ENCODE measurements around the gene FGF11. TPM values are rescaled to one million over a fixed set of nuclear protein-coding genes. Genes with fewer than 3 reads are reported as not detected.

Gene FGF11
- total RNA-seq, 1 donor from 2014 or later, result 1.5 TPM

DNA sequence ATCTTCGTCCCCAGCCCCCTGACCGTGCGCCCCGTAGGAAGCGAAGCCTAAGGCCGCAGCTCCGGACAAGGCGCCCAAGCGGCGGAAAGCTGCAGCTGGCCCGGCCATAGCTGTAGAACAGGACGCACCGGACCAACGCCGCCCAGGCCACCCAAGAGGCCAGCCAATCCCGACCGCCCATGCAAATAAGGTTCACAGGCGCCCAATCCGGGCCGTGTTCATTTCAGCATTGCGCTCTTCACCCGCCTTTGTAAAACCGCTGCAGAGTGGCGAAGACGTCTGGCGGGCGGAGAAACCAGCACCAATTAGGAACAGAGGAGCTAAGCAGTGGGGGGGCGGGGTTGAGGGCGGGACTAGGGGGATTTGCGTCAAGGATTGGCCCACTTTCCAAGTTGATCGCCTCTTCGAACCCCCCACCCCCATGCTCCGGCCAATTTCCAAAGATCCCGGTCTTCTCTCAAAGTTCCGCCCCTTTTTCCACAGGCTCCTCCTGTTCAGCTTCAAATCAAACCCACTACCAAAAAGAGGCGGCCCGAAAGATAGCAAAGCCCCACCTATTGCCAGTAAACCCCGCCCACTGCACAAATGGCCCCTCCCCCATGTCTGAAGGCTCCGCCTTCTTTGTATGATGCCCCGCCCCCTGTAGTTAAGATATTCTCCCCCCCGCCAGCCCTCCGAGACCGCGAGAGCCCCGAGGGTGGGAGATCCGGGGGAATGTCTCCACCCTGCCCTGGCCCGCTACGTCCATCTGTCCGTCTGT lies 35.2 kb upstream of the FGF11 start, which contains the start of gene TMEM256:
TSS of gene TMEM256 (minus strand) at position 121 of the 760 bp plus-strand sequence. CDS start at position 108, 13 bp downstream.
- DNase-seq (ENCODE audit: low read depth), result peak; percentile 96
- H3K36me3 ChIP-seq (ENCODE audit: control insufficient read depth, insufficient read depth, low read length), result no peaks in the 10 kb centered on the region
- TF ChIP-seq, protein P1, sequence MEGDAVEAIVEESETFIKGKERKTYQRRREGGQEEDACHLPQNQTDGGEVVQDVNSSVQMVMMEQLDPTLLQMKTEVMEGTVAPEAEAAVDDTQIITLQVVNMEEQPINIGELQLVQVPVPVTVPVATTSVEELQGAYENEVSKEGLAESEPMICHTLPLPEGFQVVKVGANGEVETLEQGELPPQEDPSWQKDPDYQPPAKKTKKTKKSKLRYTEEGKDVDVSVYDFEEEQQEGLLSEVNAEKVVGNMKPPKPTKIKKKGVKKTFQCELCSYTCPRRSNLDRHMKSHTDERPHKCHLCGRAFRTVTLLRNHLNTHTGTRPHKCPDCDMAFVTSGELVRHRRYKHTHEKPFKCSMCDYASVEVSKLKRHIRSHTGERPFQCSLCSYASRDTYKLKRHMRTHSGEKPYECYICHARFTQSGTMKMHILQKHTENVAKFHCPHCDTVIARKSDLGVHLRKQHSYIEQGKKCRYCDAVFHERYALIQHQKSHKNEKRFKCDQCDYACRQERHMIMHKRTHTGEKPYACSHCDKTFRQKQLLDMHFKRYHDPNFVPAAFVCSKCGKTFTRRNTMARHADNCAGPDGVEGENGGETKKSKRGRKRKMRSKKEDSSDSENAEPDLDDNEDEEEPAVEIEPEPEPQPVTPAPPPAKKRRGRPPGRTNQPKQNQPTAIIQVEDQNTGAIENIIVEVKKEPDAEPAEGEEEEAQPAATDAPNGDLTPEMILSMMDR (IDR thresholded peaks at IDR 0.05; ENCODE audit: insufficient read depth, low read length, poor library complexity, severe bottlenecking), result no peak
- H3K27me3 ChIP-seq (ENCODE audit: control insufficient read depth, insufficient read depth, low read length), result no peaks in the 10 kb centered on the region
- peak within 1 kb of the TSS; percentile 72 for H3K4me3 ChIP-seq (ENCODE audit: low read depth, low read length)

DNA sequence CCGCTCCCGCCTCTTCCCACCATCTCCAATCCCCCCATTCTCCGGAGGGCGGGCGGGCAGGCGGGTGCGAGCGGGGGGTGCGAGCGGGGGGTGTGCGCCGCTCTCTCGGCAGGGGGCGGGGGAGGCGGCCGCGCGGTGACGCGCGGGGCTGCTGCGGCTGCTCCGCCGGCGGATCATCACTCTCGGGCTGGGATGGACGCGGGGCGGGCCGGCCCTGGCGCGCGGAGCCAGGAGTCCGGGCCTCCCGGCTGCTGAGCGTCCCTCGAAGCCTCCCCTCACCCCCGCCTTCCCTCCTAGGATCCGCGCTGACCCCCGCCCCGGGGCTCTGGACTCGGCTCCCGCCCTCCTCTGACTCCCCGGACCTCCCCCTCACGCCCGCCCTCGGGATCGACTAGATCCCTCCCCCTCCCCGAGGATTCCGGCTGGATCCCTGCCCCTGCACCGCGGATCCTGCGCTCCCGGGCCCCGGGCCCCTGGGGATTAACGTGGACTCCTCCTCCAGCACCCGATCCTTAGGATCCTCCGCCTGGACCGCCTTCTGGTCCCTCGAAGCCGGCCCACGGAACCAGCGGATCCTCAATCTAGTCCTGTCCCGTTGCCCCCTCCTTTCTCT lies 34.5 kb upstream of the FGF11 start:
- Histone ChIP-seq H3K4me3 (ENCODE audit: low read depth, low read length) (peak overlapping the region; percentile 72), H3K36me3 (ENCODE audit: control insufficient read depth, insufficient read depth, low read length) (no peaks in the 10 kb centered on the region), H3K27me3 (ENCODE audit: control insufficient read depth, insufficient read depth, low read length) (no peaks in the 10 kb centered on the region)
- no peak for DNase-seq (ENCODE audit: low read depth)
- TF ChIP-seq, protein P1 (IDR thresholded peaks at IDR 0.05; ENCODE audit: insufficient read depth, low read length, poor library complexity, severe bottlenecking), result no peak

DNA sequence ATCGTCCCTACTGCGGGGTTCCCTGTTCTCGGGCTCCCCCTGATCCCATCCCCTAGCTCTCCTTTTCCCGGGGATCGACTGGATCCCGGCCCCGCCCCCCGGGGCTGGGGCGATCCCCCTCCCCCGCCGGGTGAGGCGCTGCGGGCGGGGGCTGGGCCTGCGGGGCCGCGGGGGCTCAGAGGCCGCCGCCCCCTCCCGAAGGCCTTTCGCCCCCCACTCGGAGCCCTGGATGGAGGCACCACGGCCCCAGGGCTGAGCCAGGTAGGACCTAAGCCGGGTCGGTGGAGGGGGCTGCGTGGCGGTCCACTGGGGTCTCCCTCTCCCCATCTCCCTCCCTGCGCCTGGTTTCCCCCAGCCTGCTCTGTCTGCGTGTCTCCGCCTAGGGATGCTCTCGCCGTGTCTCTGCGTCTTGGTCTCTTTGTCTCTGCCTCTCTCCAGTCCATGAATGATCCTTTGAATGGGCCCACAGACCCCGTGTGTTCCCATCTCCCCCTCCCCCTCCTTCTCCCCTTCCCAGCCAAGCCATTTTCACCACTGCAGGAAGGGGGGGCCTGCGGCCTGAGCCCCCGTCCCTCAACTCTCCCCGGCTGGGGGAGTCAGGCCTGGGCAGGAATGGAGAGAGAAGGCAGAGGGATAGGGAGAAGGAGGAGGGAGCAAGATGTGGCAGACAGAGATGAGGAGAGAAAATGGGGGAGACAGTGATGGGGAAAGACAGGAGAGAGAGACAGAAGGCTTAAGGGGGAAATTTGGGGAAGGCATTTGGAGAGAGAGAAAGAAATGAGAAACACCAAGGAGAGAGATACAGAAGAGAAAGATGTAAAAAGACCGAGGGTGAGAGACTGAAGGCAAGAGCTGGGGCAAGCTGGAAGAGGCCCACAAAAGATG lies 33.7 kb upstream of the FGF11 start:
- no peak for DNase-seq (ENCODE audit: low read depth)
- Histone ChIP-seq H3K36me3 (ENCODE audit: control insufficient read depth, insufficient read depth, low read length) (no peaks in the 10 kb centered on the region), H3K4me3 (ENCODE audit: low read depth, low read length) (peak overlapping the region; percentile 72), H3K27me3 (ENCODE audit: control insufficient read depth, insufficient read depth, low read length) (no peaks in the 10 kb centered on the region)
- TF ChIP-seq, protein P1 (IDR thresholded peaks at IDR 0.05; ENCODE audit: insufficient read depth, low read length, poor library complexity, severe bottlenecking), result no peak

DNA sequence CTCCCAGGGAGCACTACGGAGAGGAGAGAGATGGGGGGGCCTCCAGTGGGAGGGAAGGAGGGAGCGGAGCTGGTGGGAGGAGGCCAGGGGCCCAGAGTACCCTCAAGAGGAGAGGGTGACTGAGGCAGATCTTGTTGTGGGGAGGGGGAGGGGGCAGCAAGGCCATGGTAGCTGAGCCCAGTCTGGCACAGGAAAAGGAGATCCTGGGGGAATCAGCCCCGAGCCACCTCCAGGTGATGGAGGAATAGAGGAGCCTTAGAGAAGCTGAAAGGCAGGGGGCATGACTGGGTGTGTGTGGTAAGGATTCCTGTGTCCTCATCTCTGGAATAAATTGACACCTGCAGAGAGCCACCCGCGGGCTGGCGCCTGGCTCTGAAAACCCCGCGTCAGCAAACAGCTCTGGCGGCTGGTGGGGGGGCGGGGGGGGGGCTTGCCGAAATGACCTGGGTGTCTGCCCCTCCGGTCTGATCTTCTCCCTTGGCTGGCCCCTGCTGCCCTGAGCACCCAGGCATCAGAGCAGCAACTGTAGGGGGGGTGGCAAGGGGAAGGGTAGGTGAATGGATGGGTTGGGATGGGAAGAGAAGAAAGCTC lies 33.0 kb upstream of the FGF11 start:
- TF ChIP-seq, protein P1 (IDR thresholded peaks at IDR 0.05; ENCODE audit: insufficient read depth, low read length, poor library complexity, severe bottlenecking), result no peak

DNA sequence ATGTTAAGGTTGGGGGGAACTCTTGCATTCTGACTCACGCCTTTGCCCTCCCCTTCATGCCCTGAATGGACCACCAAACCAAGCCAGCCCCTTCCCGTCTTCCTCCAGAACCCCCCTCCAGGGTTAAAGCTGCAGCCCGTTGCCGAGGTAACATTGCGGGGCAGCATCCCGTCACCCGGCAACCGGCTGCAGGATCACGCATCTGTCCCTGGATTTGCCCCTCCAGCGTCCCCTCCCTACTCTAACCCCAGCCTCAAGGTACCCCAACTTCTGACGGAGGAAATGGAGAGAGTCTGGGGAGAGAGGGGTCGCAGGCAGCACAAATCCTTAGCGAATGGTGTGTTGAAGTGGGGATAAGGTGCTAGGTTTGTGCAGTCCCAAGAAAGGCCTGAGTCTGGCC lies 32.2 kb upstream of the FGF11 start:
- Histone ChIP-seq H3K36me3 (ENCODE audit: control insufficient read depth, insufficient read depth, low read length) (no peaks in the 10 kb centered on the region), H3K4me3 (ENCODE audit: low read depth, low read length) (no peak overlapping the region), H3K27me3 (ENCODE audit: control insufficient read depth, insufficient read depth, low read length) (no peaks in the 10 kb centered on the region)
- no peak for DNase-seq (ENCODE audit: low read depth)
- TF ChIP-seq, protein P1 (IDR thresholded peaks at IDR 0.05; ENCODE audit: insufficient read depth, low read length, poor library complexity, severe bottlenecking), result no peak

More for the DNA sequence above, 33.0 kb upstream of the FGF11 start:
- H3K36me3 ChIP-seq (ENCODE audit: control insufficient read depth, insufficient read depth, low read length), result no peaks in the 10 kb centered on the region
- H3K27me3 ChIP-seq (ENCODE audit: control insufficient read depth, insufficient read depth, low read length), result no peaks in the 10 kb centered on the region
- no peak overlapping the region for H3K4me3 ChIP-seq (ENCODE audit: low read depth, low read length)
- no peak for DNase-seq (ENCODE audit: low read depth)

Data from kidney epithelial cell (primary cell).